Skeletal muscle satellite cell (primary cell): ENCODE results near the gene SPARC.

Experiments
- H3K27me3 ChIP-seq: 2 replicates; pipeline ENCODE4 v1.7.0; 2013; ENCODE audit warnings: low read length; ENCODE audit not compliant: control insufficient read depth, insufficient read depth
- H3K36me3 ChIP-seq: 2 replicates; pipeline ENCODE4 v1.7.0; 2013; ENCODE audit warnings: mild to moderate bottlenecking, control low read depth, low read length; ENCODE audit not compliant: insufficient read depth
- H3K4me1 ChIP-seq: 2 replicates; pipeline ENCODE4 v1.7.0; 2013; ENCODE audit warnings: low read length; ENCODE audit not compliant: control insufficient read depth, insufficient read depth
- H3K4me2 ChIP-seq: 2 replicates; pipeline ENCODE4 v1.7.0; 2013; ENCODE audit warnings: mild to moderate bottlenecking, low read length
- H3K4me3 ChIP-seq: 2 replicates; pipeline ENCODE4 v1.7.0; 2013; ENCODE audit warnings: low read length
- H3K9ac ChIP-seq: 2 replicates; pipeline ENCODE4 v1.7.0; 2013; ENCODE audit warnings: mild to moderate bottlenecking, low read depth, low read length, moderate library complexity
- H3K9me3 ChIP-seq: replicated peaks from 2 replicates; pipeline ENCODE4 v1.7.0; 2013; ENCODE audit warnings: mild to moderate bottlenecking, control low read depth, low read length

SPARC gene

DNA sequence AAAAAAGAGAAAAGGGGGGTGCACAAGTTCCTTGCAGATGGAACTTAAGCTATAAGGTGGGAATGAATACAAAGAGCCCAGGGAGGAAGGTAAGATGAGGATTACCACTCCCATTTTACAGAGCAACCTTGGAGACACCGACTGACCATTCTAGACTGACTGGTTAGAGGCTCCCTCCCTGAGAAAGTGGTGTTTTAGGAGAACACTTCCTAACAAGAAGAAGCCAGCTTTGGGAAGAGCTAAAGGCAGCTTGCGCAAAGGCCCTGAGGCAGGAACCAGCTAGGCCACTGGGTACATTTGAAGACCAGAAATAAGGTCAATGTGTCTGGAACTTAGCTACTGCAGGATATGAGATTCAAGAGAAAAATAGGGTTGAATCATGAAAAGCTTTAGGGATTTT lies 38.6 kb downstream of the SPARC start:
- no peak overlapping the region for H3K9ac ChIP-seq
- peaks cover 26% of the 10 kb centered on the region for H3K27me3 ChIP-seq
- H3K36me3 ChIP-seq = no peaks in the 10 kb centered on the region
- H3K4me3 ChIP-seq = no peak overlapping the region
- H3K9me3 ChIP-seq = no peaks in the 10 kb centered on the region
- H3K4me1 ChIP-seq = no peaks in the 10 kb centered on the region
- H3K4me2 ChIP-seq = no peak overlapping the region

DNA sequence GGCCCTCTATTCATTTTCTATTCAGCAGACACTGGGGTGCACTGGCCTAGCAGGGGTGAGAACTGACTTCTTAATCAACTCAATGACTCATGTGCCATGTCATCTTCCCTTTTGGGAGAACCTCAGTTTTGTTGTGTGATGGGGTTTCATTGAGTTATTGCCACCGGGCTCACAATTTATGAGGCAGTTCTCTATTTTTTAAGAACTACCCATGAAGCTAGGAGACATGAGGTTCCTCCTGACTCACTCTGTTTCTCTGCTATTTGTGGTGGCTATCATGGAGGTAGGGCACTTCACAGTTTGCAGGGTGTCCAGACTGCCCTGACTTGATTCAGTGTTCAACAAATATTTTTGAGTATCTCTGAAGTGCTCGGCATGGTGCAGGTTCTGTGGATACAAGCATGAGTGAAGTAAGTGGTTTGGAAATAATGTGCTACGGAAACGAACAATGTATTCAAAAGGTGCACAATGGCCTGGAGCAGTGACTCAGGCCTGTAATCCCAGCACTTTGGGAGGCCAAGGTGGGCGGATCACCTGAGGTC lies 39.3 kb downstream of the SPARC start:
- Histone ChIP-seq H3K9ac (no peak overlapping the region), H3K27me3 (peaks cover 28% of the 10 kb centered on the region), H3K4me3 (no peak overlapping the region), H3K36me3 (no peaks in the 10 kb centered on the region), H3K4me2 (no peak overlapping the region), H3K9me3 (no peaks in the 10 kb centered on the region), H3K4me1 (no peaks in the 10 kb centered on the region)

- Histone ChIP-seq H3K9me3 (no peaks in the 10 kb centered on the region), H3K36me3 (no peaks in the 10 kb centered on the region), H3K4me1 (no peaks in the 10 kb centered on the region), H3K27me3 (peaks cover 28% of the 10 kb centered on the region), H3K4me3 (no peak overlapping the region), H3K9ac (no peak overlapping the region), H3K4me2 (no peak overlapping the region)
Measured at GRCh38 chr5:151646334-151646733, 40.4 kb downstream of the SPARC start.

- no peaks in the 10 kb centered on the region for H3K4me1 ChIP-seq
- H3K9ac ChIP-seq = no peak overlapping the region
- peaks cover 34% of the 10 kb centered on the region for H3K27me3 ChIP-seq
- H3K4me3 ChIP-seq = no peak overlapping the region
- H3K4me2 ChIP-seq = no peak overlapping the region
- no peaks in the 10 kb centered on the region for H3K9me3 ChIP-seq
- H3K36me3 ChIP-seq = no peaks in the 10 kb centered on the region
Measured at GRCh38 chr5:151643388-151643787, 43.3 kb downstream of the SPARC start.

DNA sequence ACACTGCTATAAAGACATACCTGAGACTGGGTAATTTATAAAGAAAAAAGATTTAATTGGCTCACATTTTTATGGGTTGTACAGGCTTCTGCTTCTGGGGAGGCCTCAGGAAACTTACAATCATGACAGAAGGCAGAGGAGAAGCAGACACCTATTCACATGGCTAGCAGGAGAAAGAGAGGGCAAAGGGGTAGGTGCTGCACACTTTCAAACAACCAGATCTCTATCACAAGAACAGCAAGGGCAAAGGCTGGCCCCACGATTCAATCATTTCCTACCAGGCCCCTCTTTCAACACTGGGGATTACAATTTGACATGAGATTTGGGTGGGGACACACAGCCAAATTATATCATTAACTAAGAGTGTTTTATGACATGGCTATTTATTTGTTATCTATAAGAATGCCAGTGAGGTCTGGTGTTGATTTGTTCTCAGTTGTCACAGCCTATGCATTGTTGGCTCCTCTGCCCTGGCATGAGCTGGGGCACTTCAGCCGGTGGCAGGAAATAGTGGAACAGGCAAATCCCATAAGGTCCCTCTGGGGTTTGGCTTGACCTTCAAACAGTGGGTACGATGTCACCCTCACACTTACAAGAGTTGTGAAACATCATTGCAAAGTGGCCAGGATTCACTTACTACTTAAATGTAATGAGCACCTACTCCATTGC lies 44.1 kb downstream of the SPARC start:
- Histone ChIP-seq H3K9ac (no peak overlapping the region), H3K4me1 (no peaks in the 10 kb centered on the region), H3K4me2 (no peak overlapping the region), H3K27me3 (peaks cover 38% of the 10 kb centered on the region), H3K4me3 (no peak overlapping the region), H3K36me3 (no peaks in the 10 kb centered on the region), H3K9me3 (no peaks in the 10 kb centered on the region)

GRCh38 chr5:151638619-151639018 lies 48.1 kb downstream of the SPARC start:
- no peaks in the 10 kb centered on the region for H3K4me1 ChIP-seq
- no peaks in the 10 kb centered on the region for H3K36me3 ChIP-seq
- H3K4me3 ChIP-seq = no peak overlapping the region
- H3K27me3 ChIP-seq = peaks cover 34% of the 10 kb centered on the region
- no peak overlapping the region for H3K9ac ChIP-seq
- no peaks in the 10 kb centered on the region for H3K9me3 ChIP-seq
- H3K4me2 ChIP-seq = no peak overlapping the region

DNA sequence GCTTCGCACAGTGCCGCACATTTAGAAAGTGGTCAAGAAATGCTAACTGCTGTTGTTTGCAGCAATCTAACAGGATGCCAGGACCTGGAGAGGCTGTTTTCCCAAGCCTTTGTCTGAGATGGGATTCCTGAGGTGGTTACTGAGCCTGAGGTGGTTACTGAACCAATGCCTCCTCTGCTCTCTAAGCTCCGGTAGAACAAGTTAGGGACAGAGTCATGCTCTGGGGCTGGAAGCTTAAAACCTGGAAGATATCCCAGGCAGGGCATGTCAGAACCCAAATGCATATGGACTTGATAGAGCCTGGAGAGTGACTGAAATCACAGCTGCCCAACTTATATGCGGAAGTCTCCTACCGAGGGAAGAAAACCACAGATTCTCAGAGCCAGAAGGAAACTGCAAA lies 49.0 kb downstream of the SPARC start:
- no peaks in the 10 kb centered on the region for H3K36me3 ChIP-seq
- H3K4me3 ChIP-seq = no peak overlapping the region
- no peak overlapping the region for H3K9ac ChIP-seq
- peaks cover 30% of the 10 kb centered on the region for H3K27me3 ChIP-seq
- H3K4me2 ChIP-seq = no peak overlapping the region
- H3K9me3 ChIP-seq = no peaks in the 10 kb centered on the region
- no peaks in the 10 kb centered on the region for H3K4me1 ChIP-seq

GRCh38 chr5:151633892-151634291 lies 52.8 kb downstream of the SPARC start:
- H3K4me2 ChIP-seq = no peak overlapping the region
- no peak overlapping the region for H3K4me3 ChIP-seq
- no peaks in the 10 kb centered on the region for H3K36me3 ChIP-seq
- H3K9ac ChIP-seq = no peak overlapping the region
- H3K4me1 ChIP-seq = peaks cover 4% of the 10 kb centered on the region
- no peaks in the 10 kb centered on the region for H3K9me3 ChIP-seq
- H3K27me3 ChIP-seq = peaks cover 25% of the 10 kb centered on the region

GRCh38 chr5:151632941-151633340 lies 53.8 kb downstream of the SPARC start:
- H3K9ac ChIP-seq = no peak overlapping the region
- H3K4me3 ChIP-seq = no peak overlapping the region
- H3K9me3 ChIP-seq = no peaks in the 10 kb centered on the region
- H3K4me2 ChIP-seq = no peak overlapping the region
- peaks cover 14% of the 10 kb centered on the region for H3K4me1 ChIP-seq
- H3K36me3 ChIP-seq = no peaks in the 10 kb centered on the region
- peaks cover 21% of the 10 kb centered on the region for H3K27me3 ChIP-seq

DNA sequence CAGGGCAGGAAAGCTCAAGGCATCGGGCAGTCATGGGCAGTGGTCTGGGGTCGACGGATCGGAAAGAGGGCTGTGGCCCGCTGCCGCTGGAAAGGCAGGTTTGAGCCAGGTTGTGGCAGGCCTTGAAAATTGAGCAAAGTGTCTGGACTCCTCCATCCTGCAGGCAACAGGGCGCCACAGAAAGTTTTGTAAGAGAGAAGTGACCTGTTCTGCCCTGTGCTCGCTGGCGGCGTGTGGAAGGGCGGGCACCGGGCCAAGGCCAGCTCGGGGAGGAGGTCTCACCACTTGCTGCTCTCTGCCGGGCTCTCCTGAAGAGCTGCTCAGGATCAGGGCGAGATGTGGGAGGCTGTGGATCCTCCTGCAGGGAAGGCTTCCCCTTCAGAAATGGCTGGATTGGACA lies 54.2 kb downstream of the SPARC start:
- Histone ChIP-seq H3K4me2 (no peak overlapping the region), H3K27me3 (peaks cover 17% of the 10 kb centered on the region), H3K4me1 (peaks cover 14% of the 10 kb centered on the region), H3K9ac (no peak overlapping the region), H3K9me3 (no peaks in the 10 kb centered on the region), H3K4me3 (no peak overlapping the region), H3K36me3 (no peaks in the 10 kb centered on the region)

DNA sequence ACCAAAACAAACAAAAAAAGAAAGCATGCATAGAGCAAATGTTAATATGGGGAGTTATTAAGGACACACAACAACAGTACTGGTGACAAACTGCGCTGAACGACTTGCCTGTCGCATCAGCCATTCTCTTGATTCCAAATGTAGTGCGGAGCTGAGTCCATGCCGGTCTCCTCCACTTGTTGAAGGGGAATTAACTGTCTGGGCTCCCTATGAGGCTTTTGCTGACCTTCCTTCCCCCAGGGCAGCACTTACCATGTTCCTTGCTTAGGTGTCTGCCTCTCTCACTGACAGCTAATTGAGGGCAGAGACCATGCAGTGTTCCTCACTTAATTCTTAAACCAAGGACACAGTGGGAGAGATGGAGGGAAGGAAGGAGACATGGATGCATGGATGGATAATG lies 54.8 kb downstream of the SPARC start:
- H3K9me3 ChIP-seq = no peaks in the 10 kb centered on the region
- H3K4me1 ChIP-seq = peaks cover 14% of the 10 kb centered on the region
- no peak overlapping the region for H3K9ac ChIP-seq
- H3K27me3 ChIP-seq = peaks cover 16% of the 10 kb centered on the region
- no peaks in the 10 kb centered on the region for H3K36me3 ChIP-seq
- H3K4me3 ChIP-seq = no peak overlapping the region
- H3K4me2 ChIP-seq = no peak overlapping the region

GRCh38 chr5:151630088-151630487 lies 56.6 kb downstream of the SPARC start:
- Histone ChIP-seq H3K4me1 (peaks cover 14% of the 10 kb centered on the region), H3K27me3 (peaks cover 6% of the 10 kb centered on the region), H3K4me3 (no peak overlapping the region), H3K4me2 (no peak overlapping the region), H3K9ac (no peak overlapping the region), H3K9me3 (no peaks in the 10 kb centered on the region), H3K36me3 (no peaks in the 10 kb centered on the region)
